Measurements from ENCODE around the gene ARHGAP21. TPM values are rescaled to one million over a fixed set of nuclear protein-coding genes. Genes with fewer than 3 reads are reported as not detected.
A peak's percentile ranks its signal among the peaks of the same experiment; 100 is the strongest.

The ARHGAP21 gene
- total and polyA plus RNA-seq, 7 donors = 25.2 to 87.8 (median 53.2) TPM

GRCh38 chr10:24715246-24715769 is 8.4 kb downstream of the ARHGAP21 start:
- intact Hi-C loops (cut with DNase I) = loop anchor here (10.0 kb wide), 1 partner anchor 1271 kb away; no protein-coding TSS in a partner anchor
- Histone ChIP-seq H3K4me1 (peaks cover 0 to 77% (median 46%) of the 10 kb centered on the region in 4 donors), H3K4me3 (no peak overlapping the region), H3K36me3 (no peaks in the 10 kb centered on the region), H3K9me3 (no peaks in the 10 kb centered on the region), H3K27me3 (no peaks in the 10 kb centered on the region), H3K27ac (no peak overlapping the region)
- no peak for TF ChIP-seq POLR2AphosphoS5 (IDR thresholded peaks at IDR 0.05)
- no peak for TF ChIP-seq POLR2A (IDR thresholded peaks at IDR 0.05)
- no peak for TF ChIP-seq CTCF (IDR thresholded peaks at IDR 0.05)
- TF ChIP-seq EP300 (IDR thresholded peaks at IDR 0.05) = no peak
- 37 to 70% methylated on average over 5 of the region's 5 CpGs for WGBS, 2 donors
- no peak for DNase-seq

- DNase-seq = no peak
- H3K9me3 ChIP-seq = no peaks in the 10 kb centered on the region
- no peaks in the 10 kb centered on the region for H3K36me3 ChIP-seq
- H3K27me3 ChIP-seq = no peaks in the 10 kb centered on the region
- peak overlapping the region in 2 of 4 donors; percentile 0 to 24 for H3K27ac ChIP-seq
- peaks cover 0 to 62% (median 32%) of the 10 kb centered on the region in 4 donors for H3K4me1 ChIP-seq
- no peak for TF ChIP-seq EP300 (IDR thresholded peaks at IDR 0.05)
- TF ChIP-seq POLR2AphosphoS5 (IDR thresholded peaks at IDR 0.05) = no peak
- no peak for TF ChIP-seq POLR2A (IDR thresholded peaks at IDR 0.05)
- TF ChIP-seq CTCF (IDR thresholded peaks at IDR 0.05) = no peak
- no peak overlapping the region for H3K4me3 ChIP-seq
- 36 to 62% methylated on average over 1 of the region's 1 CpG for WGBS, 2 donors
- intact Hi-C loops (cut with DNase I) = loop anchor here (10.0 kb wide), 1 partner anchor 1268 kb away; no protein-coding TSS in a partner anchor
These were observed 10.6 kb downstream of the ARHGAP21 start for GRCh38 chr10:24713086-24713485.

- intact Hi-C loops (cut with DNase I) = loop anchor here (10.0 kb wide), 1 partner anchor 1267 kb away; no protein-coding TSS in a partner anchor
- 81 to 82% methylated on average over 2 of the region's 2 CpGs for WGBS, 2 donors
- Histone ChIP-seq H3K4me1 (peaks cover 0 to 62% (median 36%) of the 10 kb centered on the region in 4 donors), H3K9me3 (no peaks in the 10 kb centered on the region), H3K27me3 (no peaks in the 10 kb centered on the region), H3K27ac (peak overlapping the region in 1 of 4 donors; percentile 30), H3K36me3 (no peaks in the 10 kb centered on the region), H3K4me3 (no peak overlapping the region)
- no peak for DNase-seq
- no peak for TF ChIP-seq EP300 (IDR thresholded peaks at IDR 0.05)
These were observed 12.2 kb downstream of the ARHGAP21 start for GRCh38 chr10:24711465-24711864.

- Histone ChIP-seq H3K4me1 (peaks cover 0 to 60% (median 28%) of the 10 kb centered on the region in 4 donors), H3K9me3 (no peaks in the 10 kb centered on the region), H3K36me3 (no peaks in the 10 kb centered on the region), H3K4me3 (no peak overlapping the region), H3K27me3 (no peaks in the 10 kb centered on the region), H3K27ac (peak overlapping the region in 2 of 4 donors; percentile 60 to 63)
- no peak for TF ChIP-seq CTCF (IDR thresholded peaks at IDR 0.05)
- no peak for TF ChIP-seq POLR2A (IDR thresholded peaks at IDR 0.05)
- TF ChIP-seq EP300 (IDR thresholded peaks at IDR 0.05) = no peak
- no peak for TF ChIP-seq POLR2AphosphoS5 (IDR thresholded peaks at IDR 0.05)
- DNase-seq = no peak
- intact Hi-C loops (cut with DNase I) = no loop called here
- WGBS, 2 donors = 17 to 69% methylated on average over 3 of the region's 3 CpGs
These were observed 15.6 kb downstream of the ARHGAP21 start for GRCh38 chr10:24708081-24708480.

- Histone ChIP-seq H3K9me3 (no peaks in the 10 kb centered on the region), H3K36me3 (no peaks in the 10 kb centered on the region), H3K4me3 (no peak overlapping the region), H3K27me3 (no peaks in the 10 kb centered on the region), H3K4me1 (peaks cover 0 to 54% (median 26%) of the 10 kb centered on the region in 4 donors), H3K27ac (peak overlapping the region in 3 of 4 donors; percentile 41 to 63 (median 60))
- TF ChIP-seq POLR2A (IDR thresholded peaks at IDR 0.05) (no peak), CTCF (IDR thresholded peaks at IDR 0.05) (no peak)
- DNase-seq = no peak
- intact Hi-C loops (cut with DNase I) = no loop called here
- 70 to 79% methylated on average over 3 of the region's 3 CpGs for WGBS, 2 donors
These were observed 16.2 kb downstream of the ARHGAP21 start for GRCh38 chr10:24707445-24707844.

All from sigmoid colon (tissue), 7 donors.